ENCODE results near the gene TINAGL1. TPM values are rescaled to one million over a fixed set of nuclear protein-coding genes. Genes with fewer than 3 reads are reported as not detected.

TINAGL1 gene
- total and polyA plus RNA-seq, 2 of the 13 experiments (the other 11 are each of a cell fraction or from before 2014, with no cell fraction given): 24.7 to 76.8 TPM

DNA sequence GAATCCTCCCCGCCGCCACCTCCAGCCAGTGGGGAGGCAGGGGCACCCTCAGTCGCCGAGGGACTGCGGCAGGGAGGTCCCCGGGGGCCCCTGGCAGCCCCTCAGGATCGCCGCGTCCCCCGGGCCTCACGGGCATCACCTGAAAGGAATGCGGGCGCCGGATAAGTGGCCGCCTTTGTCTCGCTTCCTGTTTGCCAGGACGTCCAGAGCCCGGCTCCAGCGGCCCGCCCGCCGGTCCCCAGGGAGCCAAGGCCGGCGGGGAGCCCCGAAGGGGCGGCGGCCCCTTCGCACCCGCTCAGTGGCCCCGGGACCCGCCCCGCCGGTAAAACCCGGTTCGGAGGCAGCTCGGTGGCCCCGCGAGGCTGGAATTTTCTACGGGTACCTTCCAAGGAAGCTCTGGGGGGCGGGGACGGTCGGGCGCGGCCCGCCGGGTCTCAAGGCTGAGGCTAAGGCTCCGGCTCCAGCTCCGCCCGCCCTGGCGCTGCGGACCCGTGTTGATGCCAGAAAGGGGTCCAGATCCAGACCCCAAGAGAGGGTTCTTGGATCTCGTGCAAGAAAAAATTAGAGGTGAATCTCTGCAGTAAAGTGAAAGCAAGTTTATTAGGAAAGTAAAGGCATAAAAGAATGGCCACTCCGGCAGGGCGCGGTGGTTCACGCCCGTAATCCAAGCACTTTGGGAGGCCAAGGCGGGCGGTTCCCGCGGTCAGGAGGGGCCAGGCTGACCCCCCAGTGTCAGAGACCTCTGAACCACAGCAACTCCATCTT lies 12.6 kb downstream of the TINAGL1 start:
- CTCF ChIA-PET (ENCODE audit: low intra/inter-chr PET ratio, low total read pairs): interaction anchor here (7.6 kb wide), 1 partner anchor 25 kb away, joined by 106 read pairs; no protein-coding TSS in a partner anchor
- FAIRE-seq (no peak), DNase-seq (ENCODE audit: low spot score) (no peak), ATAC-seq (no peak)
- POLR2A ChIA-PET: no interaction called here
- Histone ChIP-seq H3K9me3 (ENCODE audit: low read length) (no peaks in the 10 kb centered on the region), H4K20me1 (ENCODE audit: insufficient read depth, low read length) (no peaks in the 10 kb centered on the region), H3K9ac (ENCODE audit: insufficient read depth, low read depth, low read length) (no peak overlapping the region), H3K79me2 (ENCODE audit: insufficient read depth, low read length) (no peaks in the 10 kb centered on the region), H3K27me3 (ENCODE audit: control insufficient read depth in 1 of 2, insufficient read depth in 2 of 2, low read length in 2 of 2) (peaks cover 0 to 9% of the 10 kb centered on the region in 2 experiments; a peak in 1 of 5 replicates), H3K4me2 (ENCODE audit: low read depth, low read length) (no peak overlapping the region), H3K27ac (ENCODE audit: extremely low read length, insufficient read depth, low read length) (no peak overlapping the region), H2AFZ (ENCODE audit: low read length) (no peak overlapping the region), H3K4me3 (replicated peaks in 1 of 3; ENCODE audit: insufficient read depth in 1 of 3, low read depth in 2 of 3, low read length in 3 of 3) (no peak overlapping the region), H3K36me3 (replicated peaks in 1 of 2; ENCODE audit: control insufficient read depth in 1 of 2, insufficient read depth in 2 of 2, low read length in 2 of 2) (peaks cover 4 to 10% of the 10 kb centered on the region in 2 experiments; a peak in 2 of 5 replicates), H3K4me1 (ENCODE audit: insufficient read depth, low read length) (peaks cover 7% of the 10 kb centered on the region)
- intact Hi-C loops (cut with micrococcal nuclease; ENCODE audit: unreplicated experiment): no loop called here
- WGBS (ENCODE audit: low lambda C conversion rate): 79% methylated on average over 24 of the region's 62 CpGs
- in situ Hi-C loops (cut with HindIII; ENCODE audit: extremely low pct_ligation_motif_present, low pct_unique_long_range_greater_than_20kb): no loop called here
- no TSS peak for BruUV-seq (replicated peaks)
- TF ChIP-seq NR2F6 (IDR thresholded peaks at IDR 0.05) (no peak), NR2F6 (CRISPR knock-in tag; IDR thresholded peaks at IDR 0.05) (no peak), RBFOX2 (IDR thresholded peaks at IDR 0.05; ENCODE audit: low read depth, low read length) (peak; percentile 51), ZNF33A (CRISPR knock-in tag; IDR thresholded peaks at IDR 0.05; ENCODE audit: borderline replicate concordance) (no peak), ZNF790 (CRISPR knock-in tag; IDR thresholded peaks at IDR 0.05; ENCODE audit: borderline replicate concordance) (no peak)
- TF ChIP-seq, protein P1, sequence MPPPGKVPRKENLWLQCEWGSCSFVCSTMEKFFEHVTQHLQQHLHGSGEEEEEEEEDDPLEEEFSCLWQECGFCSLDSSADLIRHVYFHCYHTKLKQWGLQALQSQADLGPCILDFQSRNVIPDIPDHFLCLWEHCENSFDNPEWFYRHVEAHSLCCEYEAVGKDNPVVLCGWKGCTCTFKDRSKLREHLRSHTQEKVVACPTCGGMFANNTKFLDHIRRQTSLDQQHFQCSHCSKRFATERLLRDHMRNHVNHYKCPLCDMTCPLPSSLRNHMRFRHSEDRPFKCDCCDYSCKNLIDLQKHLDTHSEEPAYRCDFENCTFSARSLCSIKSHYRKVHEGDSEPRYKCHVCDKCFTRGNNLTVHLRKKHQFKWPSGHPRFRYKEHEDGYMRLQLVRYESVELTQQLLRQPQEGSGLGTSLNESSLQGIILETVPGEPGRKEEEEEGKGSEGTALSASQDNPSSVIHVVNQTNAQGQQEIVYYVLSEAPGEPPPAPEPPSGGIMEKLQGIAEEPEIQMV (CRISPR knock-in tag; IDR thresholded peaks at IDR 0.05; ENCODE audit: low read depth): no peak

Data from HepG2 (cell line).